SK-N-MC (cell line): ENCODE measurements around the gene ZNF423.

Experiments used
- DNase-seq: peaks from one replicate; pipeline ENCODE4 v3.0.0-alpha.2; 2011; ENCODE audit warnings: low read depth, low spot score
- H3K27ac ChIP-seq: fragments of 200-600 bp; sonication (generic); 2 replicates; pipeline ENCODE4 v1.5.1; 2016; ENCODE audit warnings: mixed run types
- H3K36me3 ChIP-seq: fragments of 200-600 bp; sonication (generic); 2 replicates; pipeline ENCODE4 v1.6.1; 2017; ENCODE audit warnings: antibody characterized with exemption, low read length, mixed read lengths; ENCODE audit not compliant: insufficient read depth
- H3K4me3 ChIP-seq: fragments of 200-600 bp; sonication (generic); 2 replicates; pipeline ENCODE4 v1.5.1; 2016
- H3K9ac ChIP-seq: fragments of 200-600 bp; sonication (generic); 2 replicates; pipeline ENCODE4 v1.8.0; 2017; ENCODE audit warnings: mixed run types, mixed read lengths; ENCODE audit not compliant: insufficient read length
- H3K9me3 ChIP-seq: fragments of 200-600 bp; sonication (generic); 2 replicates; pipeline ENCODE4 v1.6.1; 2017; ENCODE audit warnings: low read depth, mild to moderate bottlenecking, antibody characterized with exemption, low read length, moderate library complexity, mixed read lengths
- EZH2 ChIP-seq: fragments of 200-600 bp; sonication (generic); IDR thresholded peaks from one replicate; pipeline ENCODE4 v1.6.1; 2017; ENCODE audit warnings: antibody characterized with exemption
- FOXP2 ChIP-seq: optimal IDR thresholded peaks from 2 replicates; pipeline ENCODE3; 2011; ENCODE audit warnings: mild to moderate bottlenecking, moderate library complexity; ENCODE audit not compliant: insufficient read depth; ENCODE audit errors: extremely low read length, control extremely low read depth
- POLR2AphosphoS5 ChIP-seq: IDR thresholded peaks from 2 replicates; pipeline ENCODE4 v1.6.1; 2012; ENCODE audit warnings: mild to moderate bottlenecking, low read depth, low read length, borderline replicate concordance

The ZNF423 gene

GRCh38 chr16:49482690-49483089, 373.2 kb downstream of the ZNF423 start:
- no peak for DNase-seq
- H3K9me3 ChIP-seq: no peaks in the 10 kb centered on the region
- no peak overlapping the region for H3K4me3 ChIP-seq
- TF ChIP-seq FOXP2 (no peak), EZH2 (no peak), POLR2AphosphoS5 (no peak)
- no peak overlapping the region for H3K27ac ChIP-seq
- H3K9ac ChIP-seq: no peak overlapping the region
- H3K36me3 ChIP-seq: no peaks in the 10 kb centered on the region

- TF ChIP-seq FOXP2 (no peak), EZH2 (no peak), POLR2AphosphoS5 (no peak)
- H3K36me3 ChIP-seq: no peaks in the 10 kb centered on the region
- no peak overlapping the region for H3K9ac ChIP-seq
- H3K27ac ChIP-seq: no peak overlapping the region
- no peak overlapping the region for H3K4me3 ChIP-seq
- H3K9me3 ChIP-seq: no peaks in the 10 kb centered on the region
- DNase-seq: no peak
Measured at GRCh38 chr16:49478616-49479015, 377.3 kb downstream of the ZNF423 start.

GRCh38 chr16:49478107-49478506, 377.8 kb downstream of the ZNF423 start:
- H3K9ac ChIP-seq: no peak overlapping the region
- no peaks in the 10 kb centered on the region for H3K9me3 ChIP-seq
- no peak overlapping the region for H3K27ac ChIP-seq
- no peaks in the 10 kb centered on the region for H3K36me3 ChIP-seq
- H3K4me3 ChIP-seq: no peak overlapping the region
- TF ChIP-seq FOXP2: no peak
- no peak for TF ChIP-seq EZH2
- TF ChIP-seq POLR2AphosphoS5: no peak
- DNase-seq: no peak

- TF ChIP-seq POLR2AphosphoS5 (no peak), EZH2 (no peak), FOXP2 (no peak)
- Histone ChIP-seq H3K36me3 (no peaks in the 10 kb centered on the region), H3K9ac (no peak overlapping the region), H3K27ac (no peak overlapping the region), H3K9me3 (no peaks in the 10 kb centered on the region), H3K4me3 (no peak overlapping the region)
- no peak for DNase-seq
Measured at GRCh38 chr16:49477250-49477895, 378.5 kb downstream of the ZNF423 start.

GRCh38 chr16:49474741-49475140, 381.2 kb downstream of the ZNF423 start:
- Histone ChIP-seq H3K4me3 (no peak overlapping the region), H3K36me3 (no peaks in the 10 kb centered on the region), H3K9me3 (no peaks in the 10 kb centered on the region), H3K27ac (no peak overlapping the region), H3K9ac (no peak overlapping the region)
- TF ChIP-seq EZH2 (no peak), POLR2AphosphoS5 (no peak), FOXP2 (no peak)
- DNase-seq: no peak

DNA sequence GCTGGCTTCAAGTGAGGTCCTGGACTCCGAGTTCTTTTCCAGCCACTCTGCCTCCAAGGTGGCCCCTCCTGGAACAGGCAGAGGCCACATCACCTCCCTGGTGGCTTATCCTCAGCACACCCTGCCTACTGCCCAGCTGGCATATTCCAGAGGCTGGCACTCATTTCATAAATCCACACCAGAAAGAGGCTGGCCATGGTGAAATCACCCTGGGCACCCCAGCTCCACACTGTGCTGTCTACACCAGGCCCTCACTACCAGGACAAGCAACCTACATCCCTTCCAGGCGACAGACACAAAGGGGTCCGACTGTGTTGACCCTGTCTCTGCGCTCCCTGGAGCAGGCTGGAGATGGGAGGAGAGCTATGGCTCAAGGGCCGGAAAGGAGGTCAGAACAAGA, 382.1 kb downstream of the ZNF423 start:
- Histone ChIP-seq H3K27ac (no peak overlapping the region), H3K9ac (no peak overlapping the region), H3K9me3 (no peaks in the 10 kb centered on the region), H3K4me3 (no peak overlapping the region), H3K36me3 (no peaks in the 10 kb centered on the region)
- TF ChIP-seq POLR2AphosphoS5: no peak
- TF ChIP-seq FOXP2: no peak
- TF ChIP-seq EZH2: no peak
- DNase-seq: no peak

- no peak overlapping the region for H3K9ac ChIP-seq
- DNase-seq: no peak
- no peak overlapping the region for H3K27ac ChIP-seq
- H3K9me3 ChIP-seq: no peaks in the 10 kb centered on the region
- no peak overlapping the region for H3K4me3 ChIP-seq
- TF ChIP-seq FOXP2 (no peak), EZH2 (no peak), POLR2AphosphoS5 (no peak)
- no peaks in the 10 kb centered on the region for H3K36me3 ChIP-seq
Measured at GRCh38 chr16:49473131-49473530, 382.8 kb downstream of the ZNF423 start.

DNA sequence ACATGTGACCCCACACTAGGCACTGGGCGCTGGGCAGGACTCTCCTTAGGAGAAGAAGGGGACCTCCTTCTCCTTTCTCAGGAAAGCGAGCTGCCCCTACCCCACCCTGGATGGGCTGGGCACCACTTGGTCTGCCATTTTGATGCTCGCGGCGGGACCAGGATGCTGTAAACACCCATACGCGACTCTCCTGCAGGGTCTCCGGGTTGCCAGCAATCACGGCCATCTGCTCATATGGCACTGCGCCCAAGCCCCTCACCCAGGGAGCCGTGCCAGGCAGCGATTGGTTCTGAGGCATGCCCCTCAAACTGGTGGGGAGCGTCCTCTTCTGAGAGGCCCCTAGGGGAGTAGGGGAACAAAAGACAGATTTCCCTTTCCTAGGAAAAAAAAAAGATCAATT, 383.3 kb downstream of the ZNF423 start:
- DNase-seq: no peak
- no peak overlapping the region for H3K27ac ChIP-seq
- H3K9me3 ChIP-seq: no peaks in the 10 kb centered on the region
- TF ChIP-seq POLR2AphosphoS5 (no peak), EZH2 (no peak), FOXP2 (no peak)
- H3K4me3 ChIP-seq: no peak overlapping the region
- H3K9ac ChIP-seq: no peak overlapping the region
- H3K36me3 ChIP-seq: no peaks in the 10 kb centered on the region

GRCh38 chr16:49471038-49471727, 384.7 kb downstream of the ZNF423 start:
- no peaks in the 10 kb centered on the region for H3K9me3 ChIP-seq
- no peaks in the 10 kb centered on the region for H3K36me3 ChIP-seq
- H3K9ac ChIP-seq: no peak overlapping the region
- H3K27ac ChIP-seq: no peak overlapping the region
- TF ChIP-seq FOXP2: no peak
- no peak for TF ChIP-seq POLR2AphosphoS5
- TF ChIP-seq EZH2: no peak
- no peak overlapping the region for H3K4me3 ChIP-seq
- DNase-seq: no peak
